ENCODE results near the gene MSH5.

MSH5 gene

GRCh38 chr6:31712296-31712695, 27.5 kb upstream of the MSH5 start:
- DNase-seq = no peak

- DNase-seq = no peak
These were observed 26.3 kb upstream of the MSH5 start for GRCh38 chr6:31713465-31713864.

- no peak for DNase-seq
These were observed 25.7 kb upstream of the MSH5 start for GRCh38 chr6:31713991-31714684.

- DNase-seq = no peak
These were observed 24.5 kb upstream of the MSH5 start, which contains the start of gene LY6G6D for GRCh38 chr6:31715022-31715958. LY6G6D (plus strand) TSS chr6:31715348; CDS start chr6:31715356, 8 bp downstream.

- DNase-seq = peak in 7 of 56 donors; percentile 9 to 35 (median 15)
These were observed 22.1 kb upstream of the MSH5 start for GRCh38 chr6:31717499-31718222.

GRCh38 chr6:31718265-31718664, 21.5 kb upstream of the MSH5 start:
- DNase-seq = no peak

- no peak for DNase-seq
These were observed 20.8 kb upstream of the MSH5 start for GRCh38 chr6:31719001-31719400.

- no peak for DNase-seq
These were observed 19.5 kb upstream of the MSH5 start for GRCh38 chr6:31720196-31720770.

- DNase-seq = no peak
These were observed 18.3 kb upstream of the MSH5 start, which contains the start of gene LY6G6C for GRCh38 chr6:31721351-31722020. LY6G6C (minus strand) TSS chr6:31721746; CDS start chr6:31721679, 67 bp downstream.

GRCh38 chr6:31722173-31722572, 17.6 kb upstream of the MSH5 start:
- DNase-seq = no peak

- DNase-seq = no peak
These were observed 16.4 kb upstream of the MSH5 start, which contains the start of gene MPIG6B for GRCh38 chr6:31723245-31723979. MPIG6B (plus strand) TSS chr6:31723373; CDS start chr6:31723384, 11 bp downstream.

GRCh38 chr6:31723980-31724691, 15.7 kb upstream of the MSH5 start:
- no peak for DNase-seq

- DNase-seq = peak in 1 of 56 donors; percentile 2
These were observed 14.1 kb upstream of the MSH5 start for GRCh38 chr6:31725502-31726350.

GRCh38 chr6:31727034-31727716, 12.6 kb upstream of the MSH5 start:
- DNase-seq = peak in 2 of 56 donors; percentile 9 to 11

- no peak for DNase-seq
These were observed 11.8 kb upstream of the MSH5 start for GRCh38 chr6:31727717-31728671.

All from nucleus accumbens (tissue), 56 donors.